Stromal cell of bone marrow (primary cell): ENCODE results near the gene INKA1.

Source experiments
- DNase-seq: peaks from one replicate; pipeline ENCODE4 v3.0.0-alpha.2; 2012; ENCODE audit warnings: low read depth

INKA1 gene

GRCh38 chr3:49786357-49787181, 16.5 kb upstream of the INKA1 start, which contains the start of gene IP6K1:
Gene IP6K1, minus strand, starts transcription at chr3:49786542. Its CDS starts 38,502 bp downstream, at chr3:49748040.
- peak; percentile 100 for DNase-seq

- DNase-seq, result no peak
Observed at GRCh38 chr3:49787182-49787464, 15.9 kb upstream of the INKA1 start.

- DNase-seq, result no peak
Observed at GRCh38 chr3:49787536-49787935, 15.5 kb upstream of the INKA1 start.

GRCh38 chr3:49788056-49788455, 15.0 kb upstream of the INKA1 start:
- DNase-seq, result no peak

GRCh38 chr3:49790626-49791411, 12.2 kb upstream of the INKA1 start:
- DNase-seq, result no peak

- no peak for DNase-seq
Observed at GRCh38 chr3:49791571-49791970, 11.5 kb upstream of the INKA1 start.

- DNase-seq, result no peak
Observed at GRCh38 chr3:49792371-49793150, 10.5 kb upstream of the INKA1 start.

- no peak for DNase-seq
Observed at GRCh38 chr3:49793486-49794085, 9.5 kb upstream of the INKA1 start.

GRCh38 chr3:49794431-49794830, 8.6 kb upstream of the INKA1 start:
- no peak for DNase-seq

GRCh38 chr3:49794926-49795905, 7.8 kb upstream of the INKA1 start:
- DNase-seq, result no peak

GRCh38 chr3:49799105-49799504, 4.0 kb upstream of the INKA1 start:
- DNase-seq, result no peak

- peak; percentile 93 for DNase-seq
Observed at GRCh38 chr3:49799761-49800160, 3.3 kb upstream of the INKA1 start, which contains the start of gene CDHR4. Gene CDHR4, minus strand, starts transcription at chr3:49799873. Its CDS starts 61 bp downstream, at chr3:49799812.

GRCh38 chr3:49801160-49801559, 1.9 kb upstream of the INKA1 start:
- DNase-seq, result no peak

- no peak for DNase-seq
Observed at GRCh38 chr3:49803465-49804140, 542 bp downstream of the INKA1 start.

- no peak for DNase-seq
Observed at GRCh38 chr3:49804141-49805041, 1.3 kb downstream of the INKA1 start.

- peak; percentile 86 for DNase-seq
Observed at GRCh38 chr3:49805367-49805782, 2.3 kb downstream of the INKA1 start.

GRCh38 chr3:49805897-49806701, 3.0 kb downstream of the INKA1 start:
- DNase-seq, result no peak

- DNase-seq, result no peak
Observed at GRCh38 chr3:49806850-49807249, 3.8 kb downstream of the INKA1 start.
